OCI-LY3 (cell line): ENCODE results near the gene OVOL3.

ENCODE experiments used
- EZH2phosphoT487 ChIP-seq: fragments of 200-600 bp; shearing (Covaris generic); IDR thresholded peaks from 2 replicates; pipeline ENCODE4 v1.6.1; 2018; ENCODE audit warnings: antibody characterized with exemption, mixed run types, low read depth
- TF ChIP-seq, protein P1 (sequence below): fragments of 200-600, 300-600 bp; sonication (generic); IDR thresholded peaks from 2 replicates; pipeline ENCODE4 v1.5.1; 2014; ENCODE audit warnings: antibody characterized with exemption, low read length, low read depth

DNA sequence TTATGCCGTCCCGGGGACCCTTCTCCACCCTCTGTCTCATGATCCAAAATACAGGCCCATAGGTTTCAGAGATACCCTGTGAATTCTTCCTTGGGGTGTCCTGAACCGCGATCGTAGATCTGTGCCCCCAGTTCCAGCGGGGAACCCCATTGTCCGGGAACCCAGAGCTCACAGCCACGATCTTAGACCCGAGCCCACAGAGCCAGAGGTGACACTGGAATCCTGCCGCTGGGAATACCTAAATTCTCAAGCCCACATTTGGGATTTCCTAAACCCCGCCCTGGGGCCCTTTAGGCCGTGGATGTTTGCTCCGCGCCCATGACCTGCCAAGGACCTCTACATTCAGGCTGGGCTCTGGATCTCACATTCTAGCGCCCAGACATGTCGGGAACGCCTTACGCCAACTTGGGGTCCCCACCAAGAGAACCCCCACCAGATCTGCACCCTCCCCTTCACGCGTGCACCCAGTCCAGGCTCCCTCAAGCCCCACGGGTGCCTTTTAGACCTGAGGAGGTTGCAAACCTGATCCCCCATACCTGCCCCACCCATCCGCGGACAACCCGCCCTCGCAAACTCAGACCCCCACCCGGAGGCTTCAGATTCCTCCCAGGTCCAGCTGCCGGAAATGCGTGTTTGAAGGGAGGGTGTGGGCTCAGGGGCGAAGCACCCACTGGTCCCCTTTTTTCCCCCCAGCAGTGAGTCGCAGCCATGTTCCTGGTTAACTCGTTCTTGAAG lies 29.5 kb downstream of the OVOL3 start:
- TF ChIP-seq, protein P1, sequence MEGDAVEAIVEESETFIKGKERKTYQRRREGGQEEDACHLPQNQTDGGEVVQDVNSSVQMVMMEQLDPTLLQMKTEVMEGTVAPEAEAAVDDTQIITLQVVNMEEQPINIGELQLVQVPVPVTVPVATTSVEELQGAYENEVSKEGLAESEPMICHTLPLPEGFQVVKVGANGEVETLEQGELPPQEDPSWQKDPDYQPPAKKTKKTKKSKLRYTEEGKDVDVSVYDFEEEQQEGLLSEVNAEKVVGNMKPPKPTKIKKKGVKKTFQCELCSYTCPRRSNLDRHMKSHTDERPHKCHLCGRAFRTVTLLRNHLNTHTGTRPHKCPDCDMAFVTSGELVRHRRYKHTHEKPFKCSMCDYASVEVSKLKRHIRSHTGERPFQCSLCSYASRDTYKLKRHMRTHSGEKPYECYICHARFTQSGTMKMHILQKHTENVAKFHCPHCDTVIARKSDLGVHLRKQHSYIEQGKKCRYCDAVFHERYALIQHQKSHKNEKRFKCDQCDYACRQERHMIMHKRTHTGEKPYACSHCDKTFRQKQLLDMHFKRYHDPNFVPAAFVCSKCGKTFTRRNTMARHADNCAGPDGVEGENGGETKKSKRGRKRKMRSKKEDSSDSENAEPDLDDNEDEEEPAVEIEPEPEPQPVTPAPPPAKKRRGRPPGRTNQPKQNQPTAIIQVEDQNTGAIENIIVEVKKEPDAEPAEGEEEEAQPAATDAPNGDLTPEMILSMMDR: no peak
- TF ChIP-seq EZH2phosphoT487: no peak
